Fibroblast of pulmonary artery (primary cell): ENCODE results near the gene PPP1CA.

Source experiments
- DNase-seq: peaks from one replicate; pipeline ENCODE4 v3.0.0-alpha.2; 2010; ENCODE audit warnings: low read depth
- H3K4me3 ChIP-seq: replicated peaks from 2 replicates; pipeline ENCODE4 v1.5.1; 2011; ENCODE audit warnings: low read depth, mild to moderate bottlenecking, control low read depth, low read length, moderate library complexity
- TF ChIP-seq, protein P1 (sequence below): IDR thresholded peaks from 2 replicates; pipeline ENCODE4 v1.5.1; 2011; ENCODE audit warnings: mild to moderate bottlenecking, control low read depth, low read length, inconsistent platforms; ENCODE audit errors: missing control alignments

PPP1CA gene

GRCh38 chr11:67354075-67355022 is 47.3 kb downstream of the PPP1CA start:
- TF ChIP-seq, protein P1, sequence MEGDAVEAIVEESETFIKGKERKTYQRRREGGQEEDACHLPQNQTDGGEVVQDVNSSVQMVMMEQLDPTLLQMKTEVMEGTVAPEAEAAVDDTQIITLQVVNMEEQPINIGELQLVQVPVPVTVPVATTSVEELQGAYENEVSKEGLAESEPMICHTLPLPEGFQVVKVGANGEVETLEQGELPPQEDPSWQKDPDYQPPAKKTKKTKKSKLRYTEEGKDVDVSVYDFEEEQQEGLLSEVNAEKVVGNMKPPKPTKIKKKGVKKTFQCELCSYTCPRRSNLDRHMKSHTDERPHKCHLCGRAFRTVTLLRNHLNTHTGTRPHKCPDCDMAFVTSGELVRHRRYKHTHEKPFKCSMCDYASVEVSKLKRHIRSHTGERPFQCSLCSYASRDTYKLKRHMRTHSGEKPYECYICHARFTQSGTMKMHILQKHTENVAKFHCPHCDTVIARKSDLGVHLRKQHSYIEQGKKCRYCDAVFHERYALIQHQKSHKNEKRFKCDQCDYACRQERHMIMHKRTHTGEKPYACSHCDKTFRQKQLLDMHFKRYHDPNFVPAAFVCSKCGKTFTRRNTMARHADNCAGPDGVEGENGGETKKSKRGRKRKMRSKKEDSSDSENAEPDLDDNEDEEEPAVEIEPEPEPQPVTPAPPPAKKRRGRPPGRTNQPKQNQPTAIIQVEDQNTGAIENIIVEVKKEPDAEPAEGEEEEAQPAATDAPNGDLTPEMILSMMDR = peak; percentile 32
- DNase-seq = peak; percentile 97
- H3K4me3 ChIP-seq = peak overlapping the region; percentile 82

DNA sequence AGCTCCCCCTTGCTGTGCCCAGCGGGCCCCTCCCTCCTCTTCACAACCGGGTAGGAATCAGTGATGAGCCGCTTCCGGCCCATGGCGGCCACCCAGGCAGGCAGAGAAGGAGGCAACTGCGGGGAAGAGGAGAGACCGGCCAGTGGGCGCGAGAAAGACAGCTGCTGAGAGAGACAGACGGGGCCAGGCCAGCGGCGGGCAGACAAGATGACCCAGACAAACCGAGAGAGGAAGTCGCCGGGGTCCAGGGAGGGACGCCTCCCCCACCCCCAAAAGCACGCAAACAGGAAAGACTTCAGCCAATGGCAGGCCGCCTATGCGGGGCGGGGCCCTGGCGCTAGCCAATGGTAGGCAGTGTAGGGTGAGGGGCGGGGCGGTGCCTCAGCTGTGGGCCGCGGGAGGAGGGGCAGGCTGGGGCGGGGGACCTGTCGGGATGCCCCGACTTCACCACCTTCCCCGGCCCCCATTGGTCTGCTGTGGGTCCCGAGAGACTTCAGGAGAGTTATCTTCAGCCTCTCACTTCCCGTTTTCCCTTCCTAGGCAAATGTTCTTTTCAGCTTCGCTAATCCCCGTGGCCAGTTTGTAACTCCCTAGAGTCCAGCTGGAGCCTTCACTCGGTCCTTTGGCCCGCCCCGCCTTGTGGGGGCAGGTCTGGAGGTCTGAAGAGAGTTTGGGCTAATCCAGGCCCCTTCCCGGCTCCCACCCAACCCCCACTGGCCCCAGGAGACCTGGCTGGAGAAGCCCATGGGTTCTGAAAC is 48.2 kb downstream of the PPP1CA start, which contains the start of gene POLD4:
TSS of gene POLD4 (minus strand) at position 230 of the 758 bp plus-strand sequence. CDS start at position 83, 147 bp downstream.
- TF ChIP-seq, protein P1 = no peak
- DNase-seq = peak; percentile 97
- H3K4me3 ChIP-seq = peak within 1 kb of the TSS; percentile 82

DNA sequence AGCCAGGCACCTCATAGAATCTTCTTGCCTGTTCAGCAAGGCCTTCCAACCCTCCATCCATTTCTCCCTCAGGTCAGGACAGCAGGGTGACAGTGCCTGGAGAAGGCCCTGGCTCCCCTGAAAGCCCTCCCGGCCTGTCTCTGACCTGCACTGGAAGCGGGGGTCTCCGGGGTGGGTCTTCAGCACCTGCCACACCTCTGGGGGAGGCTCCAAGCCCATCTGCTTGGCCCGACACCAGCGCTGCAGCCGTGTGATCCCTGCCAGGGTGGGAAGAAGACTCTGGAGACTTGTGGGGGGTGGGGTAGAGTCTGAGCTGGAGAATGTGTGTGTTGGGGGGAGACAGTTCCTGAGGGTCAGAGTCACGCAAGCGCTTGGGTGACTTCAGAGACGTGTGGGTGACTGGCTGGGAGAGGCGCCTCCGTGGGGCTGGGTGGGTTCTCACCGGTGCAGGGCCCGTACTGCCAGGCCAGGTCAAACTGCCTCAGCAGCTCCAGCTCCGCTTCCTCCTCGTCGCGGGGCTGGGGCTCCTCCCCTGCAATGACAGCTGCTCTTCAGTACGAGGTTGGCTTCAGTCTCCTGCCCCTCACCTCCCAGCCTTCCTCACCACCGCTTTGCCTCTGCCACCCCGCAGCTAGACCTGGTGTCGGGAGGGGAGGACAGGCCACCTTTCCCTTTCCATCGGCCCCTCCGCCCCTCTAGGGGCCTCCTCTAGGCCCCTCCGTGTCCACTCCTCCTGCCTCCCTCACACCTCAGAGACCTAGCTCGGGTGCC is 48.9 kb downstream of the PPP1CA start:
- no peak for DNase-seq
- H3K4me3 ChIP-seq = peak overlapping the region; percentile 82
- TF ChIP-seq, protein P1 = no peak

GRCh38 chr11:67351275-67352005 is 50.2 kb downstream of the PPP1CA start:
- TF ChIP-seq, protein P1 = peak; percentile 90
- DNase-seq = peak; percentile 88
- peak overlapping the region; percentile 19 for H3K4me3 ChIP-seq

DNA sequence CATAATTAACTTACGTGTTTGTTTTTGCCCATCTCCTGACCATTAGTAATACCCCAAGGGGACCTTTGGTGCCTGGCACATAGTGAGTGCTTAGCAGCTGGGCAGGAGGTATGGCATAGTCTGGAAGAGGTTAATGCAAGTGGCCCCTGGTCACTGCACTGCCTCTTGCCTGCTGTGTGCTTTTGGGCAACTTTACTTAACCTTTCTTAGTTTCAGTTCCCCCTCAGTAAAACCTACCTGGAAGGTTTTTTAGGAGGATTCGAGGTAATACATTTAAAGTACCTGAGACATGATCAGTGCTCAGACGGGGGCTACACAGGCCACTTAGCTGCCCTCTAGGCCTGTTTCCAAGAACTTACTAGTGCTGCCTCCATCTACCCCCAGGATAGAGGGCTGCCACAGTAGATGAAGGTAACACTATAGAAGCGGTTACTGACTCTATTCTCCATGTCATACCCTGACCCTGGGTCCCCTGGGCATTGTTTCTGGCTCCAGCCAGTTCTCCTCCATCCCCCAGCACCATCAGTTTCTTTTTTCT is 51.7 kb downstream of the PPP1CA start:
- TF ChIP-seq, protein P1 = no peak
- no peak overlapping the region for H3K4me3 ChIP-seq
- no peak for DNase-seq
